Inflammatory macrophage treated with lipopolysaccharide for 1 hour (primary cell): ENCODE measurements around the gene NR4A3.
"Not testable (repeated sequence)": the region's sequence is repeated elsewhere in the genome, so short reads cannot be mapped to it uniquely, and the experiment has no call there.

Source experiments
- DNase-seq, 2 donors: peaks; one replicate each; pipeline ENCODE4 v3.0.0-alpha.2; 2020 to 2022

NR4A3 gene

GRCh38 chr9:99835581-99835980 lies 13.9 kb downstream of the NR4A3 start:
- DNase-seq = no peak

GRCh38 chr9:99840072-99840471 lies 18.4 kb downstream of the NR4A3 start:
- no peak for DNase-seq

GRCh38 chr9:99845063-99845462 lies 23.4 kb downstream of the NR4A3 start:
- DNase-seq = no peak

- DNase-seq = no peak
These were observed 26.8 kb downstream of the NR4A3 start for GRCh38 chr9:99848447-99848846.

- no peak for DNase-seq
These were observed 29.2 kb downstream of the NR4A3 start for GRCh38 chr9:99850736-99851499.

GRCh38 chr9:99851500-99851822 lies 29.8 kb downstream of the NR4A3 start:
- no peak for DNase-seq

GRCh38 chr9:99852617-99853016 lies 30.9 kb downstream of the NR4A3 start:
- DNase-seq = no peak

- no peak for DNase-seq
These were observed 33.9 kb downstream of the NR4A3 start for GRCh38 chr9:99855467-99856176.

- DNase-seq = not testable (repeated sequence)
These were observed 35.9 kb downstream of the NR4A3 start for GRCh38 chr9:99857576-99857975.

- DNase-seq = no peak
These were observed 36.4 kb downstream of the NR4A3 start for GRCh38 chr9:99858087-99858486.

- no peak for DNase-seq
These were observed 37.7 kb downstream of the NR4A3 start for GRCh38 chr9:99859243-99859980.

GRCh38 chr9:99860266-99860665 lies 38.6 kb downstream of the NR4A3 start:
- no peak for DNase-seq

GRCh38 chr9:99863955-99864354 lies 42.3 kb downstream of the NR4A3 start:
- DNase-seq = no peak

GRCh38 chr9:99866398-99866797 lies 44.7 kb downstream of the NR4A3 start:
- DNase-seq = peak in 1 of 2 donors; percentile 3

- DNase-seq = no peak
These were observed 45.9 kb downstream of the NR4A3 start for GRCh38 chr9:99867536-99867935.

- DNase-seq = no peak
These were observed 46.3 kb downstream of the NR4A3 start for GRCh38 chr9:99867968-99868367.

GRCh38 chr9:99868845-99869244 lies 47.2 kb downstream of the NR4A3 start:
- DNase-seq = no peak

GRCh38 chr9:99870126-99870525 lies 48.4 kb downstream of the NR4A3 start:
- DNase-seq = no peak

GRCh38 chr9:99873531-99873930 lies 51.8 kb downstream of the NR4A3 start:
- DNase-seq = no peak

GRCh38 chr9:99873943-99874584 lies 52.4 kb downstream of the NR4A3 start:
- no peak for DNase-seq

- no peak for DNase-seq
These were observed 54.5 kb downstream of the NR4A3 start for GRCh38 chr9:99876190-99876589.

GRCh38 chr9:99878651-99879050 lies 57.0 kb downstream of the NR4A3 start:
- no peak for DNase-seq

GRCh38 chr9:99881769-99882168 lies 60.1 kb downstream of the NR4A3 start:
- no peak for DNase-seq
